Stimulated activated CD8-positive, alpha-beta memory T cell treated with anti-CD3 and anti-CD28 coated beads, Interleukin-12 subunit alpha, Interleukin-12 subunit beta, amount 100 ng/mL, for 4 hours (primary cell): ENCODE measurements around the gene STAT6.

ENCODE experiments used
- DNase-seq: peaks from one replicate; pipeline ENCODE4 v3.0.0-alpha.2; 2020; ENCODE audit warnings: low read depth

The STAT6 gene, protein sequence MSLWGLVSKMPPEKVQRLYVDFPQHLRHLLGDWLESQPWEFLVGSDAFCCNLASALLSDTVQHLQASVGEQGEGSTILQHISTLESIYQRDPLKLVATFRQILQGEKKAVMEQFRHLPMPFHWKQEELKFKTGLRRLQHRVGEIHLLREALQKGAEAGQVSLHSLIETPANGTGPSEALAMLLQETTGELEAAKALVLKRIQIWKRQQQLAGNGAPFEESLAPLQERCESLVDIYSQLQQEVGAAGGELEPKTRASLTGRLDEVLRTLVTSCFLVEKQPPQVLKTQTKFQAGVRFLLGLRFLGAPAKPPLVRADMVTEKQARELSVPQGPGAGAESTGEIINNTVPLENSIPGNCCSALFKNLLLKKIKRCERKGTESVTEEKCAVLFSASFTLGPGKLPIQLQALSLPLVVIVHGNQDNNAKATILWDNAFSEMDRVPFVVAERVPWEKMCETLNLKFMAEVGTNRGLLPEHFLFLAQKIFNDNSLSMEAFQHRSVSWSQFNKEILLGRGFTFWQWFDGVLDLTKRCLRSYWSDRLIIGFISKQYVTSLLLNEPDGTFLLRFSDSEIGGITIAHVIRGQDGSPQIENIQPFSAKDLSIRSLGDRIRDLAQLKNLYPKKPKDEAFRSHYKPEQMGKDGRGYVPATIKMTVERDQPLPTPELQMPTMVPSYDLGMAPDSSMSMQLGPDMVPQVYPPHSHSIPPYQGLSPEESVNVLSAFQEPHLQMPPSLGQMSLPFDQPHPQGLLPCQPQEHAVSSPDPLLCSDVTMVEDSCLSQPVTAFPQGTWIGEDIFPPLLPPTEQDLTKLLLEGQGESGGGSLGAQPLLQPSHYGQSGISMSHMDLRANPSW

GRCh38 chr12:57111031-57111734, at the start of gene STAT6:
Gene STAT6, minus strand, starts transcription at chr12:57111362. Its CDS starts 3,084 bp downstream, at chr12:57108278.
- peak; percentile 65 for DNase-seq

GRCh38 chr12:57160741-57161140, 49.6 kb upstream of the STAT6 start:
- DNase-seq, result no peak

- no peak for DNase-seq
Measured at GRCh38 chr12:57160040-57160439, 48.9 kb upstream of the STAT6 start.

DNA sequence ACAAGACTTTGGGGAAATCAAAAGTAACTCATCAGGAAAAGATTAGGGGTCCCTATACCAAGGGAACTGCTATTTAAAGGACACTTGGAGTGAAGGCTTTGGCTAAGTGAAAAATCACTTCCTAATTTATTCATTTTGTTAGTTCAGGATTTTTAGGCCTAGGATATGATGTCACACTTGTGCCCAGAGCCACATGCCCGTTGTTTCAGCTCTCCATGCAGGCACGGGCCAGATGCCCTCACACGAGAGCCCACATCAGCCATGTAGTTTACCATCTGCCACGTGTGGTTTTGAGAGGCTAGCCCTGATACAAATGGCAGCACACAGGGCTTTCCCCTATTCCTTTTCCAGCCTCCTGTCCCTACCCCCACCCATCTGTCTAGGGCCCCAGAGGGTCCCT, 48.1 kb upstream of the STAT6 start:
- DNase-seq, result no peak

- DNase-seq, result no peak
Measured at GRCh38 chr12:57158665-57159064, 47.5 kb upstream of the STAT6 start.

DNA sequence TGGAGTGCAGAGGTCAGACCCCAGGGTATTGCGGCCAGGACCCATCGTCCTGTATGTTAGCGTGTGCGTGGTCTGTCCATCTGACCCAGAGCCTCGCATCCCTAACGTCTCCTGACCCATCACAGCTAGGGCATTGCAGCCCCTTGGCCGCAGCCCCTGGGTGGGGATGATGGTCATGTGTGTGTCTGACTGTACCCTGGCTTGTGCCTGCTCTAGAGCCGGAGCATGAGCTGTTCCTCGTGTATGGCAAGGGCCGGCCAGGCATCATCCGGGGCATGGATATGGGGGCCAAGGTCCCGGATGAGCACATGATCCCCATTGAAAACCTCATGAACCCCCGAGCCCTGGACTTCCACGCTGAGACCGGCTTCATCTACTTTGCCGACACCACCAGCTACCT, 47.0 kb upstream of the STAT6 start:
- no peak for DNase-seq

DNA sequence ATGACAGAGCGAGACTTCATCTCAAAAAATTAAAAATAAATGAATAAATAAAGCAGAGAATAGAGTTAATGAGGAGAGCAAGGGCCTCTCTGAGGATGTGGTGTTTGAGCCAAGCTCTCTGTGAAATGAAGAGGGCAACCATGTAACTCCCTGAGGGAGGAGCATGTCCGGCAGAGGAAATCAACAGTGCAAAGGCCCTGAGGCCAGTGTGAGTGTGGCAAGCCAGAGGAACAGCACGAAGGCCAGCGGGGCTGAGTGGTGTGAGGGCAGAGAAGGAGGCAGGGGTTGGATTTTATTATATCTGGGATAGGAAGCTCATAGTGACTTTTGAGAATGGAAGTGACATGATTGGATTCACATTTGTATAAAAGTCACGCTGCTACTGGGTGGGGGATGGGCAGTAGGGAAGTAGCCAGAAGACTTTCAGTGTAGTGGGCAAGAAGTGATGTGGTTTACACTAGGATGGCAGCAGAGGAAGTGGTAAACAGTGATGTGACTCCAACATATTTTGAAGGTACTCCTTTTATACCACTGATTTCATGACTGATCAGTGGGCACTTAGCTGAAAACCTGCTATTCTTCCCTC, 46.5 kb upstream of the STAT6 start:
- DNase-seq, result no peak

DNA sequence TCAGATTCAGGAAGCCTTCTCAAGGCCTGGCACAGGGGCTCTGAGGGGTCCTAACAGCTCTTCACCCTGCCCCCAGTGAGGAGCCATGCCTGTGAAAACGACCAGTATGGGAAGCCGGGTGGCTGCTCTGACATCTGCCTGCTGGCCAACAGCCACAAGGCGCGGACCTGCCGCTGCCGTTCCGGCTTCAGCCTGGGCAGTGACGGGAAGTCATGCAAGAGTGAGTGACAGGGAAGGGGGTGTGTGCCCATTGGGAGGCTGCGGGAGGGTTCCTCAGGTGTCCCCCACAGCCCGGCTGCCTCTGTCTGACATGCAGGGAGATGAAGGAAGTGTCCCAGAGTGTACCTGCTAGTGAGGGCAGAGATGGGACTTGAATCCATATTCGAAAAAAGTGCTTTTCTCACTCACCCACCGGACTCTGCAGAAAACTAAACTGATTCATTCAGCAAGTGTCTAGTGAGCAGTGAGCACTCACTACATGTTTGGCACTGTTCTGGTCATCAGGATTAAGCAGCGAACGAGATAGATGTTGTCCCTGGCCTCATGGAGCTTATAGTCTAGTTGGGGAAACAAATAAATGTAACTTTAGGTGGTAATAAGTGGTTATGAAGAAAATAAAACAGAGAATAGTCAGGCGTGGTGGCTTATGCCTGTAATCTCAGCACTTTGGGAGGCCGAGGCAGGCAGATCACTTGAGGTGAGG, 45.7 kb upstream of the STAT6 start:
- DNase-seq, result no peak

DNA sequence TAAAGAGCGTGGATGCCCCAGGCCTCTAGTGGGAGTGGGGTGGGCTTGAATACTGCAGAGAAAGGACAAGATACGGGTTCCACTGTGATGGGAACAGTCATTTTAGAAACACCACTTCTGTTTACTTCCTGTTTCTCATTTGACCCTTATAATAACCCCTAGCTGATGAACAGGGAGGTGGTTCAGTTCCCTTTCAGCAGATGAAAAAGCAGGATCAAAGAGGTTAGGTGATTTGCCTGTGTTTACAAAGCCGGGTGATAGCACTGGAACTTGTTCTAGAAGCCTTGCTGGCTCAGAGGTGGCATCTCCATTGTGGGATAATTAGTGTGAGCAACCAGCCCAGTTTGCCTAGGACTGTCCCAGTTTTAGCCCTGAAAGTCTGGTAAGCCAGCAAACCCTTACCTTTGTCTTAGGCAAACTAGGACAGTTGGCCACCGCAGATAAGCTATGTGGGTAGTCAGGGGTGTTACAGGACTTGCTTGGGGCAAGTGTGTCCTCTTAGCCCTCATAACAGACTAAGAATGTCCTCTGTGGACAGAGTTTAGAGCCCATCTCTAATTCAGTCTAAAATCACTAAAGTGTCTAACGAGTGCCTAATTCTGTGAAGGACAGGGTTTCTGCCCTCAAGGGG, 43.8 kb upstream of the STAT6 start:
- no peak for DNase-seq

- no peak for DNase-seq
Measured at GRCh38 chr12:57154076-57154475, 42.9 kb upstream of the STAT6 start.

GRCh38 chr12:57153415-57153997, 42.3 kb upstream of the STAT6 start:
- DNase-seq, result no peak

DNA sequence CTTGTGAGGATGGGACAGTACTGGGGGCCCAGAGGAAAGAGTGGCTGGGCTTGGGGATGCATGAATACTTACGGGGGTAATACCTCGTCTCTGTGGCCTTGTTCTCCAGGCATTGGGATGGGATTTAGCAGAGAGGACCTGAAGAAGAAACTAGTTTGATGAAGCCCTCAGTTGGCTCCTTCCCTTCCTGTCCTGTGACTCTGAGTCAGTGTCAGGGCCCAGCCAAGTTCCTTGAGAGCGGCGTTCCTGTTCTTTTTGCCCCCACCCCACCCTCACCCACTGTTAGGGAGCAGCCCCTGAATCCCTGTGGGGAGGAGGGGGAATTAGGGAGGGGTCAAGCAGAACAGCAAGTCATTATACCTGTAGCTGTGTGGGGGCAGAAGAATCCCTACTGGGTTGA, 41.5 kb upstream of the STAT6 start:
- no peak for DNase-seq

GRCh38 chr12:57151741-57152630, 40.8 kb upstream of the STAT6 start:
- no peak for DNase-seq

GRCh38 chr12:57150400-57151000, 39.3 kb upstream of the STAT6 start:
- no peak for DNase-seq

GRCh38 chr12:57149245-57149900, 38.2 kb upstream of the STAT6 start:
- DNase-seq, result no peak

DNA sequence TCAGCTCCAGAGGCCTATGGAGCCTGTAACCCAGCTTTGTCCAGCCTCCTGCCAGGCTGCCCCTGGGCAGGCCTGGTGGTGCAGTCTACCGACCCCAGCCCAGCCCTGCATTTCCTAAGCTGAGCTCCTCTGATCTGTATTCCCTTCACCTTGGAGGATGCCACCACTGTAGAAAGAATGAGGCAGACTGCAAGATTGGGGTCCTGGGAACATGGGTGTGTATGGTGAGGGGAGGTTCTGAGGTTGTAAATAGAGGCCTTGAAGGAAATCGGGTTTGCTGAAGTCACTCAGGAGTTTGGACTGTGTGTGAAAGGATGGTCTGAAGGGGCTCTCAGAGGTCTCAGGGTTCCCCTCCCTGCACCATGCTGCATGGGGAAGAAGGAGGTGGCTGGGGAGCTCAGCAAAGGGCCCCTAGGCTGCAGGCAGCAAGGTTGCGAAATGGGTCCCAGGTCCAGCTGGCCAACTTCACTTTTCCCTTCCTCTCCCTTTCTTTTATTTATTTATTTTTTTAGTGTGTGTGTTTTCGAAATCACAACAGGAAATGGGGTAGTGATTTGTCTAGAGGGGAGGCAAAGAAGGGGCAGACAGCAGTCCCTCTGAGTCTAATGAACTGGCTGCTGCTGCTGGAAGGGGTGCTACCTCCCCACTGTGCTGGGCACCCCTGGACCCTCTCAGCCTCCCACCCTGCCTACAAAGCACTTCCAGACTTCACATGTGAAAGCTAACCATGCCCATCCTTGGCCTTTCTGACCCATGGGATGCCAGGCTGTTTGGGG, 37.5 kb upstream of the STAT6 start:
- no peak for DNase-seq

DNA sequence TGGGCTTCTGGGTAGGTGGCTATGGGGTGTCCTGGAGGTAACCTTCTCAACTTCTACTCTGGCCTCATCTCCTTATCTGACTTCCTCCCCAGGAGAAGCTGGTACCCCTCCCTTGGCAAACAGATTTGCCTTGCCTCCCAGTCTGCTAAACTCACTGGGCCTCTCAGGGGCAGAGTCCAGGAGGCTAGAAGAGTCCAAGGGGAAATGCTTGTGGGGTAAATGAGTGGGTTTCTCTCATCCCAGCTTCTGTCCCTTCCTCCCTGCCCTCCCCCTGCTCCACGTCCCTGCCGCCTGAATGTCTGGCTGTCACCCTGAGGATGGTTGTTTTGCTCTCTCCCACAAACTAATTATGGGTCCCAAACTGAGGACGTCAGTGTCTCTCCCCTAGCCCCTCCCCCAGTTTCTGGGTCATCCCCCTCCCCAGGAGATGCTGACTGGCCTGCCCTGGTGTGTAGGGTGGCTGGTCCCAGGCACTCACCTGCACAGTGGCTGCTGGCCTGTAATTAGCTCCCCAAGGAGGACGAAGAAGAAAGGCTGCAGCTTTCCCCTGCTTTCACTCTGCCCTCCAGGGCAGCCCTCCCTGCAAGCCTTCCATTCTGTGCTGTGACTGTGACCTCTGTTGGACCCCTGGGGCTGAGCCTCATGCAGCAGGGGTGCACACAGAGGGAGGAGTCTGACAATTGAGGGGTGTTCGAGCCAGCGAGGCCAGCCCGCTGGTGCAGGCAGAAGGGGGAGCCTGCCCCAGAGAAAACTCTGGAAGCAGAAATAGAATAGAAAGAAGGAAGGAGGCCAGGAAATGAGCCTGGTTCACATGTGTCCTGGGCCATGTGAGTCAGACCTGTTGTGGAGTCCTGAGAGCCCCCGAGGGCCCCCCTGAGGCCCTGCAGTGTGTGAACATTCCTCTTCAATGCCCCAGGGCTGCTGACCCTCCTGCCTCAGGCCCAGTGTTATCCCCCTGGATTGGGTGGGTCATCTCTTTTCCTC, 36.1 kb upstream of the STAT6 start, which contains the start of gene LRP1-AS:
LRP1-AS (minus strand) TSS at position 659 of the 984 bp plus-strand sequence.
- no peak for DNase-seq
